H1 (cell line): ENCODE results near the gene PILRB. TPM values are rescaled to one million over a fixed set of nuclear protein-coding genes. Genes with fewer than 3 reads are reported as not detected.

ENCODE experiments used
- CTCF ChIA-PET: fragments of 300-600 bp; sonication (Branson Sonifier 250); formaldehyde crosslinking; loops from one replicate; lab custom pipeline; 2021; ENCODE audit not compliant: partially characterized antibody; lab: Charles Lee
- POLR2A ChIA-PET: fragments of 300-600 bp; sonication (Branson Sonifier 250); formaldehyde crosslinking; loops from one replicate; lab custom pipeline; 2021; ENCODE audit warnings: inconsistent platforms; ENCODE audit not compliant: partially characterized antibody; lab: Charles Lee
- DNase-seq, 2 experiments: peaks; one replicate each; pipeline versions ENCODE4 v3.0.0 to v3.0.0-alpha.2; 2010 to 2022; ENCODE audit warnings: low spot score in 2 of 2, low read depth in 1 of 2, mixed read lengths in 1 of 2
- FAIRE-seq: peaks from 2 replicates; lab custom pipeline; 2011; peaks lifted over from hg19 to GRCh38; lab: Jason Lieb, UNC
- H2AFZ ChIP-seq: 2 replicates; pipeline ENCODE4 v1.8.1; 2012; ENCODE audit warnings: low read length, inconsistent platforms
- H2AK5ac ChIP-seq: 2 replicates; pipeline ENCODE4 v1.6.1; 2013; ENCODE audit warnings: low read depth, low read length
- H2BK120ac ChIP-seq: replicated peaks from 2 replicates; pipeline ENCODE3; 2013; ENCODE audit warnings: low read depth, low read length, inconsistent platforms
- H2BK12ac ChIP-seq: 2 replicates; pipeline ENCODE4 v1.6.1; 2013; ENCODE audit warnings: low read depth, low read length
- H2BK15ac ChIP-seq: 2 replicates; pipeline ENCODE4 v1.6.1; 2013; ENCODE audit warnings: low read length
- H2BK20ac ChIP-seq: 2 replicates; pipeline ENCODE4 v1.6.1; 2013; ENCODE audit warnings: low read length
- H2BK5ac ChIP-seq: 2 replicates; pipeline ENCODE4 v1.6.1; 2013; ENCODE audit warnings: low read depth, low read length
- H3K14ac ChIP-seq: 2 replicates; pipeline ENCODE4 v1.6.1; 2013; ENCODE audit warnings: inconsistent platforms; ENCODE audit not compliant: insufficient read length
- H3K18ac ChIP-seq: 2 replicates; pipeline ENCODE4 v1.6.1; 2013; ENCODE audit warnings: low read length; ENCODE audit errors: extremely low read depth
- H3K23ac ChIP-seq: 2 replicates; pipeline ENCODE4 v1.6.1; 2013; ENCODE audit warnings: inconsistent platforms; ENCODE audit not compliant: insufficient read length
- H3K23me2 ChIP-seq: 2 replicates; pipeline ENCODE4 v1.6.1; 2013; ENCODE audit warnings: low read depth, low read length
- H3K27ac ChIP-seq: 2 replicates; pipeline ENCODE4 v1.6.1; 2011; ENCODE audit warnings: low read depth, low read length, inconsistent platforms
- H3K27me3 ChIP-seq, 4 experiments: replicated peaks in 1 of 4; 1 replicate in 1 of 4; 2 replicates in 3 of 4; pipeline versions ENCODE4 v1.6.1 to v1.8.1; 2011 to 2013; ENCODE audit warnings: low read length in 3 of 4, mild to moderate bottlenecking in 3 of 4, inconsistent platforms in 2 of 4, mixed read lengths in 2 of 4, moderate library complexity in 1 of 4; ENCODE audit not compliant: control insufficient read depth in 3 of 4, insufficient read depth in 3 of 4; ENCODE audit errors: extremely low read depth in 1 of 4
- H3K36me3 ChIP-seq, 4 experiments: 2 replicates each; pipeline versions ENCODE4 v1.6.1 to v1.8.1; 2011 to 2013; ENCODE audit warnings: mild to moderate bottlenecking in 4 of 4, low read length in 3 of 4, moderate library complexity in 2 of 4, control low read depth in 1 of 4, inconsistent platforms in 1 of 4; ENCODE audit not compliant: insufficient read depth in 4 of 4, control insufficient read depth in 2 of 4
- H3K4ac ChIP-seq: replicated peaks from 2 replicates; pipeline ENCODE3; 2013; ENCODE audit warnings: low read length, low read depth, mixed read lengths, inconsistent platforms; ENCODE audit not compliant: insufficient read length
- H3K4me1 ChIP-seq, 4 experiments: replicated peaks in 1 of 4; 1 replicate in 1 of 4; 2 replicates in 3 of 4; pipeline versions ENCODE4 v1.6.1 to v1.8.1; 2011 to 2013; ENCODE audit warnings: low read length in 3 of 4, inconsistent platforms in 2 of 4, mixed read lengths in 1 of 4; ENCODE audit not compliant: insufficient read depth in 4 of 4, control insufficient read depth in 3 of 4
- H3K4me2 ChIP-seq, 2 experiments: 2 replicates each; pipeline versions ENCODE4 v1.6.1 to v1.8.1; 2011 to 2013; ENCODE audit warnings: low read depth in 2 of 2, low read length in 2 of 2, control low read depth in 1 of 2, inconsistent platforms in 1 of 2, mild to moderate bottlenecking in 1 of 2; ENCODE audit not compliant: insufficient read depth in 1 of 2
- H3K4me3 ChIP-seq, 4 experiments: fragments of 200-600, 300-600 bp in 1 of 4; sonication (generic), shearing (Covaris generic), sonication (Bioruptor Twin) in 1 of 4; 2 replicates each; pipeline versions ENCODE4 v1.5.1 to v1.8.1; 2011 to 2016; ENCODE audit warnings: low read length in 4 of 4, low read depth in 3 of 4, control low read depth in 2 of 4, inconsistent platforms in 2 of 4, mild to moderate bottlenecking in 2 of 4, mixed read lengths in 1 of 4, moderate library complexity in 1 of 4; ENCODE audit not compliant: insufficient read depth in 2 of 4; ENCODE audit errors: extremely low read depth in 1 of 4
- H3K56ac ChIP-seq: replicated peaks from 2 replicates; pipeline ENCODE3; 2013; ENCODE audit warnings: low read depth, mild to moderate bottlenecking, mixed read lengths, low read length, inconsistent platforms; ENCODE audit not compliant: insufficient read length
- H3K79me1 ChIP-seq: 2 replicates; pipeline ENCODE4 v1.6.1; 2013; ENCODE audit warnings: low read depth, low read length, control low read depth
- H3K79me2 ChIP-seq, 2 experiments: 2 replicates each; pipeline versions ENCODE4 v1.6.1 to v1.8.1; 2012 to 2013; ENCODE audit warnings: low read length in 2 of 2, mild to moderate bottlenecking in 2 of 2, inconsistent platforms in 1 of 2; ENCODE audit not compliant: insufficient read depth in 2 of 2, control insufficient read depth in 1 of 2
- H3K9ac ChIP-seq, 4 experiments: replicated peaks in 1 of 4; 1 replicate in 1 of 4; 2 replicates in 3 of 4; pipeline versions ENCODE4 v1.6.1 to v1.8.1; 2011 to 2013; ENCODE audit warnings: low read depth in 3 of 4, low read length in 3 of 4, control low read depth in 2 of 4, mild to moderate bottlenecking in 2 of 4, moderate library complexity in 2 of 4, inconsistent platforms in 1 of 4; ENCODE audit errors: extremely low read depth in 1 of 4
- H3K9me3 ChIP-seq, 2 experiments: 2 replicates each; pipeline versions ENCODE4 v1.6.1 to v1.8.1; 2012 to 2013; ENCODE audit warnings: mild to moderate bottlenecking in 2 of 2, moderate library complexity in 2 of 2, control low read depth in 1 of 2, inconsistent platforms in 1 of 2, low read depth in 1 of 2, low read length in 1 of 2, mixed read lengths in 1 of 2; ENCODE audit not compliant: insufficient read depth in 2 of 2
- H4K20me1 ChIP-seq, 2 experiments: replicated peaks in 1 of 2; 2 replicates each; pipeline versions ENCODE3 to v1.8.1; 2011 to 2013; ENCODE audit warnings: inconsistent platforms in 2 of 2, low read length in 2 of 2, mild to moderate bottlenecking in 1 of 2; ENCODE audit not compliant: insufficient read depth in 2 of 2, control insufficient read depth in 1 of 2
- H4K5ac ChIP-seq: 2 replicates; pipeline ENCODE4 v1.6.1; 2013; ENCODE audit warnings: low read length, low read depth, mixed read lengths, inconsistent platforms; ENCODE audit not compliant: insufficient read length
- H4K8ac ChIP-seq: 2 replicates; pipeline ENCODE4 v1.8.0; 2013; ENCODE audit warnings: mild to moderate bottlenecking, moderate library complexity, low read length, inconsistent platforms; ENCODE audit not compliant: insufficient read depth; ENCODE audit errors: extremely low read depth
- H4K91ac ChIP-seq: replicated peaks from 2 replicates; pipeline ENCODE3; 2013; ENCODE audit warnings: low read length, mixed read lengths, inconsistent platforms; ENCODE audit not compliant: insufficient read length
- WGBS, 2 experiments: shearing (Covaris generic) in 1 of 2; methylation state at CpG; one replicate each; pipeline versions ENCODE4 v1.1.6 to v1.1.7; 2013 to 2015; ENCODE audit warnings: low lambda C conversion rate in 2 of 2, mixed read lengths in 2 of 2, inconsistent platforms in 1 of 2, low coverage in 1 of 2, missing lambda C conversion rate in 1 of 2; ENCODE audit not compliant: insufficient replicate concordance in 2 of 2, insufficient coverage in 1 of 2, insufficient read length in 1 of 2; ENCODE audit errors: extremely low coverage in 1 of 2, missing lambda C conversion rate in 1 of 2; 5-methylcytosine and 5-hydroxymethylcytosine counted together
- polyA plus RNA-seq, 7 experiments: library from polyadenylated mRNA; depleted of rRNA in 3 of 7; stranded (reverse) in 5 of 7; unstranded in 2 of 7; fragments of >200 nt in 5 of 7; fragments of 200-250 nt in 2 of 7; gene quantifications; 1 replicate in 5 of 7; 2 replicates in 1 of 7; 4 replicates in 1 of 7; pipeline versions ENCODE4 v1.2.1 to v1.2.3, GENCODE V29; 2011 to 2013; ENCODE audit warnings: missing spikeins in 2 of 7, mixed read lengths in 2 of 7
- total RNA-seq: library from RNA; stranded (reverse); fragmentation: NEBNext Ultra II Directional; extraction: Animal tissue kit (Norgen Biotek cat#: 25700); gene quantifications from 2 replicates; pipeline ENCODE4 v1.2.1, GENCODE V29; 2021

Gene PILRB
- total and polyA plus RNA-seq, 2 of the 8 experiments (the other 6 are each of a cell fraction or from before 2014, with no cell fraction given), result 32.2 to 49.9 TPM

- H3K56ac ChIP-seq, result no peak overlapping the region
- H2BK20ac ChIP-seq, result no peak overlapping the region
- H2AK5ac ChIP-seq, result no peak overlapping the region
- no peaks in the 10 kb centered on the region for H3K27me3 ChIP-seq
- no peak overlapping the region for H4K8ac ChIP-seq
- H3K23ac ChIP-seq, result no peak overlapping the region
- no peaks in the 10 kb centered on the region for H3K79me1 ChIP-seq
- H2BK12ac ChIP-seq, result no peak overlapping the region
- 73% methylated on average over 4 of the region's 4 CpGs; no CpG with 5 or more reads in 1 of the 2 experiments for WGBS, 2 experiments
- H3K79me2 ChIP-seq, result no peaks in the 10 kb centered on the region
- H3K18ac ChIP-seq, result no peak overlapping the region
- no peak overlapping the region for H3K4ac ChIP-seq
- no peak overlapping the region for H3K4me3 ChIP-seq
- CTCF ChIA-PET, result interaction anchor here (0.7 to 1.6 kb wide), 6 partner anchors 10 to 1890 kb away, joined by 3 to 6 read pairs (median 4); no protein-coding TSS in a partner anchor
- H2BK120ac ChIP-seq, result no peak overlapping the region
- no peak overlapping the region; the same call in 1 of the 2 replicates for H2BK15ac ChIP-seq
- H3K23me2 ChIP-seq, result no peaks in the 10 kb centered on the region
- no peaks in the 10 kb centered on the region for H4K20me1 ChIP-seq
- no peak overlapping the region for H4K5ac ChIP-seq
- peaks cover 0 to 9% (median 5%) of the 10 kb centered on the region in 4 experiments; a peak in 6 of 7 replicates for H3K4me1 ChIP-seq
- H3K14ac ChIP-seq, result no peak overlapping the region
- H3K9me3 ChIP-seq, result no peaks in the 10 kb centered on the region
- no peak overlapping the region for H3K9ac ChIP-seq
- no peak overlapping the region for H2AFZ ChIP-seq
- no peaks in the 10 kb centered on the region for H3K36me3 ChIP-seq
- no peak overlapping the region for H2BK5ac ChIP-seq
- no peak overlapping the region for H3K27ac ChIP-seq
- DNase-seq (no peak), FAIRE-seq (no peak)
- no peak overlapping the region for H4K91ac ChIP-seq
- POLR2A ChIA-PET, result interaction anchor here (1.0 to 1.3 kb wide), 2 partner anchors 10 to 36 kb away, joined by 3 to 4 read pairs; no protein-coding TSS in a partner anchor
- no peak overlapping the region for H3K4me2 ChIP-seq
Measured at GRCh38 chr7:100393233-100393905, 35.5 kb downstream of the PILRB start.
